K562 (cell line): ENCODE results near the gene PTPN7. TPM values are rescaled to one million over a fixed set of nuclear protein-coding genes. Genes with fewer than 3 reads are reported as not detected.

Experiments used
- CEBPG ChIP-seq, 3 experiments: fragments of 200-800 bp in 1 of 3; sonication (Bioruptor generic) in 1 of 3; sonication (generic) in 1 of 3; formaldehyde crosslinking in 1 of 3; IDR thresholded peaks in 2 of 3; conservative IDR thresholded peaks in 1 of 3; 2 replicates each; pipeline versions ENCODE4 v1.6.1 to v1.8.0; 2016 to 2022; ENCODE audit warnings: missing compliant biosample characterization in 2 of 3, missing genetic modification characterization in 2 of 3, mild to moderate bottlenecking in 1 of 3, missing genetic modification reagents in 1 of 3
- RCOR1 ChIP-seq, 2 experiments: IDR thresholded peaks; 2 replicates each; pipeline ENCODE4 v1.6.1; 2012; ENCODE audit warnings: low read depth in 2 of 2, low read length in 2 of 2, borderline replicate concordance in 1 of 2, improper control_type of control experiment in 1 of 2
- TAF1 ChIP-seq: IDR thresholded peaks from 2 replicates; pipeline ENCODE4 v1.6.1; 2011; ENCODE audit warnings: mild to moderate bottlenecking, low read length, moderate library complexity; ENCODE audit not compliant: insufficient read depth, control insufficient read depth, severe bottlenecking; ENCODE audit errors: extremely low read depth
- ZBTB7A ChIP-seq: IDR thresholded peaks from 2 replicates; pipeline ENCODE4 v1.6.1; 2011; ENCODE audit warnings: low read depth, mild to moderate bottlenecking, low read length, moderate library complexity, borderline replicate concordance; ENCODE audit not compliant: control insufficient read depth
- ZNF133 ChIP-seq: fragments of 250-450 bp; sonication (Bioruptor Pico); IDR thresholded peaks from 2 replicates; pipeline ENCODE4 v1.4.0; 2020; ENCODE audit warnings: mild to moderate bottlenecking
- ZNF764 ChIP-seq: fragments of 250-450 bp; sonication (Bioruptor Pico); IDR thresholded peaks from 2 replicates; pipeline ENCODE4 v1.4.0; 2020; ENCODE audit warnings: low read depth, mild to moderate bottlenecking, moderate library complexity
- polyA plus RNA-seq, 8 experiments: library from polyadenylated mRNA; depleted of rRNA in 4 of 8; stranded (reverse) in 5 of 8; unstranded in 3 of 8; fragments of >200 nt; fragmentation: Nextera tagmentation in 2 of 8; fragmentation: Illumina TruSeq in 1 of 8; extraction: Ambion mirVana in 2 of 8; extraction: Trizol in 1 of 8; gene quantifications; 2 replicates each; pipeline versions ENCODE4 v1.2.1 to v1.2.3, GENCODE V29; 2011 to 2014; ENCODE audit warnings: inconsistent platforms in 1 of 8, missing spikeins in 1 of 8
- total RNA-seq, 7 experiments: library from RNA; depleted of rRNA in 6 of 7; stranded (reverse); fragments of >200 nt in 6 of 7; fragmentation: Illumina TruSeq in 2 of 7; extraction: Trizol in 2 of 7; gene quantifications; 2 replicates each; pipeline versions ENCODE4 v1.2.1 to v1.2.3, GENCODE V29; 2011 to 2021; ENCODE audit warnings: low replicate concordance in 1 of 7
- TF ChIP-seq, protein P1 (sequence below), 3 experiments: fragments of 200-800 bp in 1 of 3; fragments of 250-450 bp in 1 of 3; fragments of 450-650 bp in 1 of 3; sonication (Bioruptor Pico) in 1 of 3; sonication (Bioruptor generic) in 1 of 3; formaldehyde crosslinking in 1 of 3; IDR thresholded peaks; 2 replicates each; pipeline versions ENCODE4 v1.6.1 to v1.8.0; 2016 to 2022; ENCODE audit warnings: mild to moderate bottlenecking in 2 of 3, missing genetic modification characterization in 2 of 3, missing compliant biosample characterization in 1 of 3, moderate library complexity in 1 of 3

The PTPN7 gene
- total and polyA plus RNA-seq, 9 of the 15 experiments (the other 6 are each of a cell fraction or from before 2014, with no cell fraction given): 18.7 to 144 (median 120) TPM

GRCh38 chr1:202165267-202165941 lies 5.0 kb upstream of the PTPN7 start (continued):
- TF ChIP-seq, protein P1, sequence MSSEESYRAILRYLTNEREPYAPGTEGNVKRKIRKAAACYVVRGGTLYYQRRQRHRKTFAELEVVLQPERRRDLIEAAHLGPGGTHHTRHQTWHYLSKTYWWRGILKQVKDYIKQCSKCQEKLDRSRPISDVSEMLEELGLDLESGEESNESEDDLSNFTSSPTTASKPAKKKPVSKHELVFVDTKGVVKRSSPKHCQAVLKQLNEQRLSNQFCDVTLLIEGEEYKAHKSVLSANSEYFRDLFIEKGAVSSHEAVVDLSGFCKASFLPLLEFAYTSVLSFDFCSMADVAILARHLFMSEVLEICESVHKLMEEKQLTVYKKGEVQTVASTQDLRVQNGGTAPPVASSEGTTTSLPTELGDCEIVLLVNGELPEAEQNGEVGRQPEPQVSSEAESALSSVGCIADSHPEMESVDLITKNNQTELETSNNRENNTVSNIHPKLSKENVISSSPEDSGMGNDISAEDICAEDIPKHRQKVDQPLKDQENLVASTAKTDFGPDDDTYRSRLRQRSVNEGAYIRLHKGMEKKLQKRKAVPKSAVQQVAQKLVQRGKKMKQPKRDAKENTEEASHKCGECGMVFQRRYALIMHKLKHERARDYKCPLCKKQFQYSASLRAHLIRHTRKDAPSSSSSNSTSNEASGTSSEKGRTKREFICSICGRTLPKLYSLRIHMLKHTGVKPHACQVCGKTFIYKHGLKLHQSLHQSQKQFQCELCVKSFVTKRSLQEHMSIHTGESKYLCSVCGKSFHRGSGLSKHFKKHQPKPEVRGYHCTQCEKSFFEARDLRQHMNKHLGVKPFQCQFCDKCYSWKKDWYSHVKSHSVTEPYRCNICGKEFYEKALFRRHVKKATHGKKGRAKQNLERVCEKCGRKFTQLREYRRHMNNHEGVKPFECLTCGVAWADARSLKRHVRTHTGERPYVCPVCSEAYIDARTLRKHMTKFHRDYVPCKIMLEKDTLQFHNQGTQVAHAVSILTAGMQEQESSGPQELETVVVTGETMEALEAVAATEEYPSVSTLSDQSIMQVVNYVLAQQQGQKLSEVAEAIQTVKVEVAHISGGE (CRISPR knock-in tag; IDR thresholded peaks at IDR 0.05): 0 out of 6 replicates have a peak, but pooled peaks of 1 of the 3 experiments have one; percentile 8
- no peak for TF ChIP-seq ZNF764 (CRISPR knock-in tag)
- no peak for TF ChIP-seq ZNF133
- TF ChIP-seq TAF1: peak; percentile 10
- peak; percentile 91 for TF ChIP-seq ZBTB7A
- 0 out of 2 replicates have a peak, but pooled peaks have one; percentile 9 for TF ChIP-seq CEBPG (CRISPR knock-in tag; IDR thresholded peaks at IDR 0.05)
- TF ChIP-seq CEBPG (tag; conservative IDR thresholded peaks at IDR 0.05 in 1 of 2, IDR thresholded peaks at IDR 0.05 in 1 of 2): no peak
- TF ChIP-seq RCOR1 (IDR thresholded peaks at IDR 0.05; ENCODE audit: borderline replicate concordance in 1 of 2, low read depth in 2 of 2, low read length in 2 of 2): 0 out of 4 replicates have a peak, but pooled peaks of 1 of the 2 experiments have one; percentile 60
- TF ChIP-seq, all 486 proteins: peak for 30
